DLD1 (cell line): ENCODE measurements around the gene TLE5.
"Not testable (repeated sequence)": the region's sequence is repeated elsewhere in the genome, so short reads cannot be mapped to it uniquely, and the experiment has no call there.

ENCODE experiments used
- in situ Hi-C: cut with HindIII; loops from 2 replicates; pipeline ENCODE4 v1.10.0; 2017; ENCODE audit warnings: low sequenced_read_pairs

Gene TLE5

GRCh38 chr19:3027981-3028304, 34.4 kb downstream of the TLE5 start:
- in situ Hi-C loops, result no loop called here

- in situ Hi-C loops, result no loop called here
Observed at GRCh38 chr19:3027292-3027691, 35.0 kb downstream of the TLE5 start.

GRCh38 chr19:3026768-3027167, 35.5 kb downstream of the TLE5 start:
- in situ Hi-C loops, result no loop called here

GRCh38 chr19:3025549-3025886, 36.8 kb downstream of the TLE5 start:
- in situ Hi-C loops, result no loop called here

GRCh38 chr19:3024870-3025548, 37.3 kb downstream of the TLE5 start:
- in situ Hi-C loops, result no loop called here

- in situ Hi-C loops, result no loop called here
Observed at GRCh38 chr19:3024509-3024869, 37.8 kb downstream of the TLE5 start.

- in situ Hi-C loops, result no loop called here
Observed at GRCh38 chr19:3020321-3020960, 41.9 kb downstream of the TLE5 start.

- in situ Hi-C loops, result no loop called here
Observed at GRCh38 chr19:3019211-3019854, 43.0 kb downstream of the TLE5 start.

- in situ Hi-C loops, result no loop called here
Observed at GRCh38 chr19:3017923-3018322, 44.4 kb downstream of the TLE5 start.

- in situ Hi-C loops, result no loop called here
Observed at GRCh38 chr19:3015126-3016057, 46.9 kb downstream of the TLE5 start.

GRCh38 chr19:3014135-3014534, 48.2 kb downstream of the TLE5 start:
- in situ Hi-C loops, result no loop called here

- in situ Hi-C loops, result no loop called here
Observed at GRCh38 chr19:3013263-3013725, 49.0 kb downstream of the TLE5 start.

GRCh38 chr19:3012621-3013262, 49.6 kb downstream of the TLE5 start:
- in situ Hi-C loops, result no loop called here

GRCh38 chr19:3012059-3012458, 50.2 kb downstream of the TLE5 start:
- in situ Hi-C loops, result not testable (repeated sequence)

- in situ Hi-C loops, result no loop called here
Observed at GRCh38 chr19:3010871-3011270, 51.4 kb downstream of the TLE5 start.

- in situ Hi-C loops, result no loop called here
Observed at GRCh38 chr19:3008994-3009393, 53.3 kb downstream of the TLE5 start.

- in situ Hi-C loops, result no loop called here
Observed at GRCh38 chr19:3007975-3008374, 54.3 kb downstream of the TLE5 start.

- in situ Hi-C loops, result no loop called here
Observed at GRCh38 chr19:3006075-3006767, 56.1 kb downstream of the TLE5 start.

- in situ Hi-C loops, result no loop called here
Observed at GRCh38 chr19:3005345-3005744, 57.0 kb downstream of the TLE5 start.

- in situ Hi-C loops, result no loop called here
Observed at GRCh38 chr19:3004522-3004921, 57.8 kb downstream of the TLE5 start.
